ENCODE measurements around the gene CRX.

The CRX gene

GRCh38 chr19:47882890-47883289 is 61.2 kb downstream of the CRX start:
- POLR2A ChIA-PET, result no interaction called here
- no peak for DNase-seq (ENCODE audit: extremely low spot score)
- TF ChIP-seq, protein P1, sequence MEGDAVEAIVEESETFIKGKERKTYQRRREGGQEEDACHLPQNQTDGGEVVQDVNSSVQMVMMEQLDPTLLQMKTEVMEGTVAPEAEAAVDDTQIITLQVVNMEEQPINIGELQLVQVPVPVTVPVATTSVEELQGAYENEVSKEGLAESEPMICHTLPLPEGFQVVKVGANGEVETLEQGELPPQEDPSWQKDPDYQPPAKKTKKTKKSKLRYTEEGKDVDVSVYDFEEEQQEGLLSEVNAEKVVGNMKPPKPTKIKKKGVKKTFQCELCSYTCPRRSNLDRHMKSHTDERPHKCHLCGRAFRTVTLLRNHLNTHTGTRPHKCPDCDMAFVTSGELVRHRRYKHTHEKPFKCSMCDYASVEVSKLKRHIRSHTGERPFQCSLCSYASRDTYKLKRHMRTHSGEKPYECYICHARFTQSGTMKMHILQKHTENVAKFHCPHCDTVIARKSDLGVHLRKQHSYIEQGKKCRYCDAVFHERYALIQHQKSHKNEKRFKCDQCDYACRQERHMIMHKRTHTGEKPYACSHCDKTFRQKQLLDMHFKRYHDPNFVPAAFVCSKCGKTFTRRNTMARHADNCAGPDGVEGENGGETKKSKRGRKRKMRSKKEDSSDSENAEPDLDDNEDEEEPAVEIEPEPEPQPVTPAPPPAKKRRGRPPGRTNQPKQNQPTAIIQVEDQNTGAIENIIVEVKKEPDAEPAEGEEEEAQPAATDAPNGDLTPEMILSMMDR (IDR thresholded peaks at IDR 0.05; ENCODE audit: control extremely low read depth, extremely low read depth, low read depth, missing control alignments), result no peak
- CTCF ChIA-PET, result no interaction called here

DNA sequence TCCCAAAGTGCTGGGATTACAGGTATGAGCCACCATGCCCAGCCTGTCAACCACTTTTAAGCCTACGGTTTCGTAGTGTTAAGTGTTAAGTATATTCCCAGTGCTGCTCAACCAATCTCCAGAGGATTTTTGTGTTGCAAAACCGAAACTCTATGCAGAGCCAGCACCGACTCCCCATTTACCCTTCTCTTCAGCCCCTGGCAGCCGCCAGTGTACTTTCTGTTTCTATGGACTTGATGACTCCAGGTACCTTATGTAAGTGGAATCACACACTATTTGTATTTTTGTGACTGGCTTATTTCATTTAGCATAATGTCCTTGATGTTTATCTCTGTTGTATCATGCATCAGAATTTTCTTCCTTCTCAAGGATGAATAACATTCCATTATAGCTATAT is 63.3 kb downstream of the CRX start:
- no peak for DNase-seq (ENCODE audit: extremely low spot score)
- TF ChIP-seq, protein P1 (IDR thresholded peaks at IDR 0.05; ENCODE audit: control extremely low read depth, extremely low read depth, low read depth, missing control alignments), result no peak
- ChIA-PET POLR2A (no interaction called here), CTCF (no interaction called here)

GRCh38 chr19:47886010-47886559 is 64.3 kb downstream of the CRX start, which contains the start of gene SULT2A1:
SULT2A1 (minus strand) TSS chr19:47886315; CDS start chr19:47886257, 58 bp downstream.
- TF ChIP-seq, protein P1 (IDR thresholded peaks at IDR 0.05; ENCODE audit: control extremely low read depth, extremely low read depth, low read depth, missing control alignments), result no peak
- CTCF ChIA-PET, result no interaction called here
- DNase-seq (ENCODE audit: extremely low spot score), result no peak
- POLR2A ChIA-PET, result no interaction called here

DNA sequence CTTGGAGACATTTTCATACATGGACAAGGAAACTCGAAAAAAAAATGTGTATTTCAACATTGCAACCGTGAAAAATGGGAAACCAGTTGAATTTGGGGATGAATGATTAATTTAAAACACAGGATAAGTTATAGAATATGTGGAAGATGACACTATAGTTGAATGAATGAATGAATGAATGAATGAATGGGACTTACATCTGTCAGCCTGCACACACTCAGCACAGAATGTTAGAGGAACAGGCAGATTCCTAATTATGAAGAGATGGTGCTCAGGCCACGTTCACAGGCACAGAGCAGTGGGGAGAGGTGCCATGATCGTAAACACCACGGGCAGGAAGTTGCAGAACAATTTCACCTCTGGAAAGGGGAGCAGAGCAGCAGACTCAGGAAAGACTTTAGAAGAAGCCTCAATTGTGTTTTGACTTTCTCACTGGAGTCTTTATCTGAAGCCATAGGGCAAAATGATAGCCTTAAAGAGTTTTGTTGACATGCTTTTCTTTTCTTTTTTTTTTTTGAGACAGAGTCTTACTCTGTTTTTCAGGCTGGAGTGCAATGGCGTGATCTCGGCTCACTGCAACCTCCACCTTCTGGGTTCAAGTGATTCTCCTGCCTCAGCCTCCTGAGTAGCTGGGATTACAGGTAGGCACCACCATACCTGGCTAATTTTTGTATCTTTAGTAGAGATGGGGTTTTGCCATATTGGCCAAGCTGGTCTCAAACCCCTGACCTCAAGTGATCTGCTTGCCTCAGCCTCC is 69.3 kb downstream of the CRX start:
- ChIA-PET CTCF (no interaction called here), POLR2A (no interaction called here)
- TF ChIP-seq, protein P1 (IDR thresholded peaks at IDR 0.05; ENCODE audit: control extremely low read depth, extremely low read depth, low read depth, missing control alignments), result no peak
- DNase-seq (ENCODE audit: extremely low spot score), result no peak

- POLR2A ChIA-PET, result no interaction called here
- DNase-seq (ENCODE audit: extremely low spot score), result no peak
- CTCF ChIA-PET, result interaction anchor here (1.6 kb wide), 1 partner anchor 217 kb away, joined by 3 read pairs; no protein-coding TSS in a partner anchor
- TF ChIP-seq, protein P1 (IDR thresholded peaks at IDR 0.05; ENCODE audit: control extremely low read depth, extremely low read depth, low read depth, missing control alignments), result no peak
Observed at GRCh38 chr19:47891622-47891922, 69.8 kb downstream of the CRX start.

DNA sequence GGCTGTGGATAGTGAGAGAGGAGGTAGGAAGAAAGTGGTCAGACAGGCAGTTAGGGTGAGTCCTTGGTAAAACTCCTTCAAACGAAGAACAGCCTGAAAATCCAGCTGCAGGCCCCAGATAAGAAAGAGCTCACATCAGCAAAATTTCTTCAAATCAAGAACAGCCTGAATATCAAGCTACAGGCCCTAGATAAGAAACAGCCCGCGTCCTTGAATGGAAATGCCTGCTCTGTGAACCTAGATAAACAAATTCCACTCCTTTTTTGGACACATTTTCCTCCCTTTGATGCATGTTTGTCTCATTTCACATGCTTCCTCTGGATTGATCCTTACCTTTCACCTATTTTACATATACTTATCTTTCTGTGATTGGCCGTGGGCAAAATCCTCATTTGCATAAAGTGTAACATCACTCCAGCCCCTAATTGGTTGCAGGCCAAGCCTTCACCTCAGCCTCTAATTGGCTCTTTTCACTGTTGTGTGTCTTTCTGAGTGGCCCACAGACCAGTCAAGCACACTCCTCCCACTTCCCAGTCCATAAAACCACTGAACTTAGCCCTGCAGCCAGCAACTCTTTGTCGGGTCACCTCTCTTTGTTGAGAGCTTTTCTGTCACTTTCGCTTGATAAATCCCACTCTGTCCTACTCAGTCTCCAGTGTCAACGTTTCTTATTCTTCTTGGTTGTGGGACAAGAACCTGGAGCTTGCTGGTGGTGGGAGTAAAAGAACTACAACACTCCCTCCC is 70.4 kb downstream of the CRX start:
- no peak for DNase-seq (ENCODE audit: extremely low spot score)
- POLR2A ChIA-PET, result no interaction called here
- TF ChIP-seq, protein P1 (IDR thresholded peaks at IDR 0.05; ENCODE audit: control extremely low read depth, extremely low read depth, low read depth, missing control alignments), result no peak
- CTCF ChIA-PET, result interaction anchor here (1.2 to 1.6 kb wide), 2 partner anchors 23 to 216 kb away, joined by 3 to 4 read pairs; no protein-coding TSS in a partner anchor
